Measurements from ENCODE around the gene ZNF556.
"Not testable (repeated sequence)": the region's sequence is repeated elsewhere in the genome, so short reads cannot be mapped to it uniquely, and the experiment has no call there.

The ZNF556 gene

GRCh38 chr19:2854849-2855248 lies 12.3 kb upstream of the ZNF556 start:
- DNase-seq: no peak

GRCh38 chr19:2856457-2857050 lies 10.6 kb upstream of the ZNF556 start:
- no peak for DNase-seq

DNA sequence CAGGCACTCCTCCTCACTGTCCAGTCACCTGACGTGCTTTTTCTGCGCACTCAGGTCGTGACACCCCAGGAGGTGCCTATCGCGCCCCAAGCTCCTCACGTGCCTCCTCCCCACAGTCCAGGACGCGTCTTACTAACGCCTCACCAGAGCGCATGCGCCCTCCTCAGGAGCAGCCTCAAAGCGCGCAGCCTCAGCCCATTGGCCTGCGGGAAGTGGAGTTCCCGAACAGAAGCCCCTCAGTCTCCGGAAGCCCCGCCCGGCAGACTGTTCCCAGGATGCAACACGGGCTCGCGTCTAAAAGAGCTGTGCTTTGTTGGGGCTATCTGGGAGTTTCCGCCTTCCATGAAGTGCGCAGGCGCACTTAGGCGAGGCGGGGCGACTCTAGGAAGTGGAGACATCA lies 8.3 kb upstream of the ZNF556 start:
- DNase-seq: no peak

DNA sequence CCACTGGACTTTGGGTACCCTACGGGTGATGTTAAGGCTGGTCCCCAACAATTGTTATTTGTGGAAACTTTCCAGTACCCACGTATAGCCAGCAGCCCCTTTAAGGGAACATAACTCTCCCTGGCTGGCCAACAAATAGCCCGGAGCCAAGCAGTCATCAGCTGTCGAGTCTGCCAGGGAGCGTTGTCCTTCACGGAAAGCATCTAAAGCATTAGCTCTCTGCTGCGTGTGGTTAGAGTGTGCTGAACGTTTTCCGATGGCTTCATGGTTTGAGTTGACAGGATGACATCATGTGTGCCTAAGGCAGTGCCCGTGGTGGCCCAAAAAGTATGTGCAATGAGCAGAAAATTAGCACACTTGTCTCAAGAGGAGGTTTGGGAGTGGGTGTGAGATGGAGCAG lies 3.3 kb upstream of the ZNF556 start:
- DNase-seq: no peak

GRCh38 chr19:2865334-2866100 lies 1.6 kb upstream of the ZNF556 start:
- no peak for DNase-seq

DNA sequence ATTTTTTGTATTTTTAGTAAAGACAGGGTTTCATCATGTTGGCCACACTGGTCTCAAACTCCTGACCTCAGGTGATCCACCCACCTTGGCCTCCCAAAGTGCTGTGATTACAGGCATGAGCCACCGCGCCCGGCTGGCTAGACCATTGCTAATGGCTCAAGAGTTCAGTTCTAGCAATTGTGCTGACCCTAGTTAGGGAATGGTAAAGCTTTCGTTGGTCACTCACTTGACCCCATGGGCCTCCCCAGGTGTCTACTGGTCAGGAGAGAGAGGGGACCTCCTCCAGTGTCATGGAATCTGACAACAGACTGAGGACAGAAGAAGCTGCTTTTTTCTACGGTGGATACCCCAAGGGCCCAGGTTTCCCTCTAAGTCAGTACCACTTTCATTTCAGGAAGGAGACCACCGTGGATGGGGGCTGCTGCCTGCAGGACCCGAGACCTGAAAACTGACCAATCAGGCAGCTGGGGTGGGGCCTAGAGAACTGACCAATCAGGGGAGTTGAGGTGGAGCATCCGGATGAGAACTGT lies 575 bp upstream of the ZNF556 start:
- no peak for DNase-seq

DNA sequence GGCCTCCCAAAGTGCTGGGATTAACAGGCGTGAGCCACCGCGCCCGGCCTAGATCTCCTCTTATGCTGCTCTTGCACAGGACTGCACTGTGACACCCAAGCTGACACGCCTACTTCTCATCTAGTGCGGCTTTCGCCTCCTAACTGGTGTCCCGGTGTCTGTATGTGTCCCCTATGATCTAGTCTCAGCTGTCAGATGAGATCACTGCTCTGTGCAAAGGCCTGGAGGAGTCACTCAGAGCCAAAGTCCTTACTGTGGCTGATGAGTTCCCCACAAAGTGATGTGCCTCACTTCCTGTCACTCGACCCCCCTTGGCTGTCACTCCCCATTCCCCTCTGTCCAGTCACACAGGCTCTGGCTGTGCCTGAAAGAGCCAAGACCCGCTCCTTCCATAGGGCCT lies 2.5 kb downstream of the ZNF556 start:
- DNase-seq: no peak

GRCh38 chr19:2872175-2872574 lies 5.0 kb downstream of the ZNF556 start:
- DNase-seq: not testable (repeated sequence)

GRCh38 chr19:2877398-2878331 lies 10.5 kb downstream of the ZNF556 start:
- DNase-seq: no peak

DNA sequence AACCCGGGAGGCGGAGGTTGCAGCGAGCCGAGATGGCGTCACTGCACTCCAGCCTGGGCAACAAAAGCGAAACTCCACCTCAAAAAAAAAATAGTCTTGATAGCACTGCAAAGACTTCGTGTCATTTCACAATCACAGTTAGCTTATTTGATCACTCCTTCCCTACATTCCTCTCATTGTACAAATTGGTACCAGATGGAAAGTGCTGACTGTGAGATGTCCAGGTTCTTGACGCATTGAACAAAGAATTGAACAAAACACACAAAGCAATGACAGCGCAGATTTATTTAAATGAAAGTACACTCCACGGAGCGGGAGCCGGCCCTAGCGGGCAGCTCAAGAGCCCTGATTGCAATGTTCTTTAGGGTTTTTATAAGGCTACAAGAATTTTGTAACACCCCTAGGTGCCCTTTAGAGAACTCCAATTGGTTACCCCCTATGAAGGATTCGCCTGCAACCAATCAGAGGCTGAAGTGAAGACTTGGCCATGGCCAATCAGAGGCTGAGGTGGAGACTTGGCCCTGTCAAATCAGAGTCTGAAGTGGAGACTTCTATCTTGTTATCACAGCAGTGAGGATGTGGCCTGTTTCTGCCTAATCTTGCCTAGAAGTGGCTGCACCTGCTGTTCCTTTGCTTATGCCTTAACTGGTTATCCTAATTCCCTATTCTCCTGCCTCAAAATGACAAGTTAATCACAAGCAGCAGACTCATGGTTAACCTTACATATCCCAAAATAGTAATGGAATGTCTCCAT lies 16.7 kb downstream of the ZNF556 start:
- no peak for DNase-seq

DNA sequence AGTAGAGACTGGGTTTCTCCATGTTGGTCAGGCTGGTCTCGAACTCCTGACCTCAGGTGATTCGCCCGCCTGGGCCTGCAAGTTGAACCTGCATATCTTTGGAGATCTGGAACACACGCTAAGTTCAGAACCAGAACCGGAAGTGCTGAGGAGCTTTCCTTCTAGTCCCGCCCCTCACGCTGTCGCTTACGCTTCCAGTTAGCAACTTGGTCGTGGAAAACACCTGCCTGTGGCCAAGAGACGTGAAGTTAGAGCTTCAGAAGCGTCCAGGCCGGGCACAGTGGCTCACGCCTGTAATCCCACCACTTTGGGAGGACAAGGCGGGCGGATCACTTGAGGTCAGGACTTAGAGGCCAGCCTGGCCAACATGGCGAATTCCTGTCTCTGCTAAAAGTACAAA lies 18.6 kb downstream of the ZNF556 start:
- DNase-seq: no peak

- peak; percentile 35 for DNase-seq
These were observed 20.3 kb downstream of the ZNF556 start for GRCh38 chr19:2887391-2887914.

DNA sequence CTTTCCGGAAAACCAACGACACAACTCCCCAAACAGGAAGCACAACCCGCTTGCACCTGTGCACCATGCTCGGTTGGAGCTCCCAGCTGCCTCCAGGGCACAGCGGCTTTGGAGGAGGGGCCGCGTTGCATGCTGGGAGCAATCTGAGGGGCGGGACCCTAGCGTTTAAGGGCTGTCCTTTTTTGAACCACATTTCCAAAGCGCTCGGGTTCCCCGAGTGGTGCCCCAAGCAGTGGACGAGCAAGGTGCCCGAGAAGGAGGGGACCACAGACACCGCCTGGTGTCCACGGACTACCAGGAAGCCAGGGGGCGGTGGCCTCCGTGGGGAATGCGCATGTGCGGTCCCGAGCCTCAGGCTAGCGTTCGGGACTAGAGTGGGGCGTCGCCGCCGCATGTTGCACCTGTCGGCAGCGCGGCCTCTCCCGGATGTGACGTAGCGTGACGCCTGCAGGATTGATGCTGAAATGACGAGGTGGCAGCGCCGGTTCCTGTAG lies 21.6 kb downstream of the ZNF556 start:
- DNase-seq: no peak

GRCh38 chr19:2890531-2890930 lies 23.4 kb downstream of the ZNF556 start:
- not testable (repeated sequence) for DNase-seq

DNA sequence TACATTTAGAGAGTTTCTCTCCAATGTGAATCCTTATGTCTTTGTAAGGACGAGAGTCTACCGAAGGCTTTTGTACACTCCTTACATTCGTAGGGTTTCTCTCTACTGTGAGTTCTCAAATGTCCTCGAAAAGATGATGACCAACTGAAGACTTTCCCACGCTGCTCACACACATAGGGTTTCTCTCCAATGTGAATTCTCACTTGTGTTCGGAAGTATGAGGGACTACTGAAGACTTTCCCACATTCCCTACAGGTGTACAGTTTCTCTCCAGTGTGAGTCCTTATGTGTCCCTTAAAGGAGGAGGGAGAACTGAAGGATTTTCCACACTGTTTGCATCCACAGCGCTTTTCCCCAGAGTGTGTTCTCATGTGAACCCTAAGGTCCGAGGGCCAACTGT lies 29.6 kb downstream of the ZNF556 start:
- DNase-seq: no peak

DNA sequence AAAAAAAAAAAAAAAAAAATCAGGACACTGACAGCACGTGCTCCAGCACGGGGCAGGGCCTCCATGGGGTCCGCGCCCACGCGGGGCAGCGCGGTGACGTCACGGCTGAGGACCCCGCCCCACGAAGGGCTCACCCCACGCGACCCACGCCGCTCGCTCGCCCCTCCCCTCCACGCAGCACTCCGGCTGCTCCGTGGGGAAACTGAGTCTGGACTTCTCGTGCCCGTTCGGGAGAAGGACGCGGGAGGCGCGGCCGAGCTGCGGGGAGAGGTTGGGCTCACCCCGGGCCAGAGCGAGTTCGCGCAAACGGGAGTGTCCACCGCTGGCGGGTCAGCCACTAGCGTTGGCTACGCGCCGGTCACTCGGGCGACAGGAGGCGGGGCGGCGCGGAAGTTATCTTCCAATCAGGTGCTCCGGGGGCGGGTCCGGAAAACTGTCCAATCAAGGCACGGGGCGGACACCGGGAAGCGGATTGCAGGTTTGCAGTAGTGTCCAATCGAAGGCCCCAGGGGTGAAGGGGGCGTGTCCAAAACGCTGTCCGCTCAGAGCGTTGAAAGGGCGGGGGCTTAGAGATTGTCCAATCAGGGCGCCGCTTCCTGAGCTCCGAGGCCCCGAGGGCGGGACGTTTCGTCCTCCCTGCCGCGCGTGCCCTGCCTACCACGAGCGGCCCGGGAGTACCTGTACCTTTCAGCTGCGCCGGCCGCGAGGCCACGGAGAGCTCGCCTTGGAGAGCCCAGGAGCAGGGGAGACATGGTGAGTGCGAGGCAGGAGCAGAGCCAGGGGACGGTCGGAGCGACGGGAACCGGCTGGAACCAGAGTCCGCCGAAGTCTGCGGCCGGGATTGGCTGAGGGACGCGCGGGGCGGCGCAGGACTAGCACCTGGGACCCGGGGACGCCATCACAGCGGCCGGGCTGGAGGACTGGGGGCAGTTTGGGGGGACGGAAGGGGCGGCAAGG lies 33.4 kb downstream of the ZNF556 start, which contains the start of gene ZNF57:
Gene ZNF57, plus strand, starts transcription at position 633 of the 957 bp plus-strand sequence. Its CDS starts 118 bp downstream, at position 751.
- peak; percentile 87 for DNase-seq

GRCh38 chr19:2902590-2903218 lies 35.6 kb downstream of the ZNF556 start:
- no peak for DNase-seq

- DNase-seq: not testable (repeated sequence)
These were observed 36.2 kb downstream of the ZNF556 start for GRCh38 chr19:2903326-2903725.

DNA sequence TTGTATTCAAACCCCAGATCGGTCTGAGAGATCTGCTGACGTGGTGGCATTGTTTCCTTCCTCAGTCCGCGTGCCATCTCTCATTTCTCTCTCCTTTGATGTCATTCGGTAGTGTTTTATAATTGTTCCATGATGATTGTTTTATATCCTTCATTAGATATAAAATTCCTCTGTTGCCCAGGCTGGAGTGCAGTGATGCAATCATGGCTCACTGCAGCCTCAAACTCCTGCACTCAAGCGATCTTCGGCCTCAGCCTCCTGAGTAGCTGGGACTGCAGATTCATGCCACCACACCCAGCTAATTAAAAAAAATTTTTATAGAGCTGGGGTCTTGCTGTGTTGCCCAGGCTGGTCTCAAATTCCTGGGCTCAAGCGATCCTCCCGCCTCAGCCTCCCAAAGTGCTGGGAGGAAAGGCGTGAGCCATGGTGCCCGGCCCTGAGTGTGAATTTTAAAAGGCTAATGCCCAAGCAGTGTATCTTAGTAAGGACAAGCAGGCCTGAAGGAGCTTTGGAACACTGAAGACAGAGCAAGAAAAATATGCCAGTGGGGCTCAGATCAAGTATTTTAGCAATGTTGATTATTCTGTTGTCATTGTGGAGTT lies 38.9 kb downstream of the ZNF556 start:
- no peak for DNase-seq
